Measurements from ENCODE around the gene TMEM144. TPM values are rescaled to one million over a fixed set of nuclear protein-coding genes. Genes with fewer than 3 reads are reported as not detected.

TMEM144 gene
- 10 to 100 TPM; 14.4 to 55.4 (median 21.5) TPM for total RNA-seq
- polyA plus RNA-seq = 10 to 100 TPM; 10.1 to 18.7 (median 14.0) TPM
- long read RNA-seq, donor 1, partial matches to known transcripts = 0 of 3 reads
- long read RNA-seq, donor 1, other reads (novel, unspliced or antisense) = 0 of 3 reads
- long read RNA-seq, donor 2, partial matches to known transcripts = 0 of 1 reads
- long read RNA-seq, donor 2, other reads (novel, unspliced or antisense) = 0 of 1 reads
- long read RNA-seq, donor 3, partial matches to known transcripts = 0 of 2 reads
- long read RNA-seq, donor 3, other reads (novel, unspliced or antisense) = 0 of 2 reads
- long read RNA-seq, donor 4, transcript TMEM144-201 (13 exons, 3,442 nt) = major isoform, 5 of 19 reads
- long read RNA-seq, donor 4, partial matches to known transcripts = 3 of 19 reads
- long read RNA-seq, donor 4, other reads (novel, unspliced or antisense) = 10 of 19 reads
- long read RNA-seq, donor 5, partial matches to known transcripts = 1 of 9 reads
- long read RNA-seq, donor 5, other reads (novel, unspliced or antisense) = 5 of 9 reads
- long read RNA-seq, donor 6, partial matches to known transcripts = 1 of 5 reads
- long read RNA-seq, donor 6, other reads (novel, unspliced or antisense) = 4 of 5 reads
- long read RNA-seq, donor 7 = 0 reads
- long read RNA-seq, donor 8, partial matches to known transcripts = 0 of 3 reads
- long read RNA-seq, donor 8, other reads (novel, unspliced or antisense) = 0 of 3 reads
- long read RNA-seq, donor 9, partial matches to known transcripts = 0 of 4 reads
- long read RNA-seq, donor 9, other reads (novel, unspliced or antisense) = 0 of 4 reads
- long read RNA-seq, donor 10 = 0 reads

DNA sequence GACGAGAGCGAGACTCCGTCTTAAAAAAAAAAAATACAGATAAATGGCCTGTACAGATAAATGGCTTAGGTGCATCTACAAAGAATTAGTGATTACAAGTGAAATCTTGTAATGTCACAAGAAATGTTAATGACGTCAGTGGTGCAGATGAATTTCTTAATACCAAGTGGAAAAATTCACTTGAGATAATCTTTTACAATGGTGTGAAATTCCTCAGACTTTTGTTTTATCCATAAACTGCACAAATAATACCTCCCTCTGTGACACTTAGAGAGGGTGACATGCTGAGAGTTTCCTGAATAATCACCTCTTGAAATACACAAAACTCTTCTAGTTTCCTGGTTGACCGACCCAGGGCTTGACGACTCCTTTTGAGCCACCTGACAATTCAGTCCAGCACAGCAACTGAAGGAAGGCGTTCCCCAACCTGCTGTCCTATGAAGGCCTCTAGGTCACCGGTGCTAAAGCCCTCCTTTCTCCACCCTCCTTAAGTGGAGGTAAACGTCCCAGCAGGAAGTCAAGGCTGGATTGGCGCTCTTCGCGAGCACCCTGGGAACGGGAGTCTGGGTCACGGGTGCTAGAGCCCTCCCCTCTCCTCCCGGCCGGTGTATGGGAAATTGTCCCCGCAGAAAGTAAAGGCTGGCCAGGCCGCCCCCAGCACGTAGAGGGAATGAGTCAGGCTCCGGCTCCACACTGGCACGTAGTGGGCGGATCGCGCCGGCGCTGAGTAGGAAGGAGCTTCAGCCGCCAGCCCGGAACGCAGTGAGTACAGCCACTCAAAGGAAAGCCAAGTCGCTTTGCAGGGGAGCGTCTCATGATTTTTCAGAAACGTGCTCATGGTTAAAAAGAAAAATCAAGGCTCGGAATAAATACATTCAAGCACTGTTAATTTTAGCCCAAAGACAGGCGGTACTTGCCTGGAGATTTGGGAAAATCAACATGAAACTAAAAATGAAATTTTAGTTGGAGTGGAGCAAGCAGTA, at the start of gene TMEM144:
Gene TMEM144 (plus strand): TSS at position 662 of the 983 bp plus-strand sequence. CDS start 2,182 bp downstream, outside the sequence.
- peak; percentile 58 to 95 for TF ChIP-seq POLR2A (IDR thresholded peaks at IDR 0.05)
- TF ChIP-seq, protein P1, sequence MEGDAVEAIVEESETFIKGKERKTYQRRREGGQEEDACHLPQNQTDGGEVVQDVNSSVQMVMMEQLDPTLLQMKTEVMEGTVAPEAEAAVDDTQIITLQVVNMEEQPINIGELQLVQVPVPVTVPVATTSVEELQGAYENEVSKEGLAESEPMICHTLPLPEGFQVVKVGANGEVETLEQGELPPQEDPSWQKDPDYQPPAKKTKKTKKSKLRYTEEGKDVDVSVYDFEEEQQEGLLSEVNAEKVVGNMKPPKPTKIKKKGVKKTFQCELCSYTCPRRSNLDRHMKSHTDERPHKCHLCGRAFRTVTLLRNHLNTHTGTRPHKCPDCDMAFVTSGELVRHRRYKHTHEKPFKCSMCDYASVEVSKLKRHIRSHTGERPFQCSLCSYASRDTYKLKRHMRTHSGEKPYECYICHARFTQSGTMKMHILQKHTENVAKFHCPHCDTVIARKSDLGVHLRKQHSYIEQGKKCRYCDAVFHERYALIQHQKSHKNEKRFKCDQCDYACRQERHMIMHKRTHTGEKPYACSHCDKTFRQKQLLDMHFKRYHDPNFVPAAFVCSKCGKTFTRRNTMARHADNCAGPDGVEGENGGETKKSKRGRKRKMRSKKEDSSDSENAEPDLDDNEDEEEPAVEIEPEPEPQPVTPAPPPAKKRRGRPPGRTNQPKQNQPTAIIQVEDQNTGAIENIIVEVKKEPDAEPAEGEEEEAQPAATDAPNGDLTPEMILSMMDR (IDR thresholded peaks at IDR 0.05) = no peak
- Histone ChIP-seq H3K36me3 (replicated peaks in 1 of 2) (no peaks in the 10 kb centered on the region), H3K4me3 (peak within 1 kb of the TSS in 2 of 4 donors; percentile 14 to 54), H3K27ac (peak within 1 kb of the TSS; percentile 92 to 99 (median 95)), H3K27me3 (no peaks in the 10 kb centered on the region), H3K4me1 (replicated peaks in 1 of 2) (peaks cover 0 to 18% of the 10 kb centered on the region in 2 donors), H3K9me3 (replicated peaks in 1 of 3) (no peaks in the 10 kb centered on the region)
- intact Hi-C loops (cut with DNase I) = no loop called here
- peak; percentile 91 to 97 (median 96) for DNase-seq
- 7 to 9% (median 8%) methylated on average over 27 to 34 of the region's 34 CpGs for WGBS, 4 donors

DNA sequence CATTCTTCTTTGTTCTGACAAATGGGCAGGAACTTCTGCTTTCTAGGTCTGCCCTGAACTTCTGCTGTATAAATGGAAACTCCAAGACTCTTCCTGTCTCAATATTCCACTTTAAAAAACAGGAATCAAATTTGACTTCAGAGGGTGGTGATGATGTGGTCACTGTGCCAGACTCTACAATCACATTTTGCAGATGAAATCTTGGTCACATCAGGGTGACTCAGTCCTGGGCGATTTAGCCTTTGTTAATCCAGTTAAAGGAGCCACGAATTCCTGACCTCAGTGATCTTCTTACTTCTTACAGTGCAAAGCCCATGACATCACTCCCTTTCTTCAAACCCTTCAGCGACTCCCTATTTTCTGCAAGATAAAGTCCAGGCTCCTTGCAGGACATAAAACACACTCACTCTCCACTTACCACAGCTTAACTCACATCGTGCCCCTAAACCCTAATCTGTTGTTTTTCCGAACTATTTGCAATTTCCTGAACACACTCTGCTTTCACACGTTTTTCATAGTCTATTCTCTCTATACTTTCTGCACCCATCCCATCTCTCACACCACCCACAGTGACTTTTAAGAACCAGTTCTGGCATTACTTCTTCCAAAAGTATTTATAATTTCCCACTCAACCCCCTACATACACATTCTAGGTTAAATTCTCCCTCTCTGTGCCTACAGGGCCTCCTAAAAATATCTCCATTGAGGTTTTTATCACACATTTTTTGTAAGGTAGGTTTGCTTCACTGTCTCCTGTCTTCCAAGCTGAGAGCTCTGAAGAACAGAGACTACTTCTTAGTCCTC, 48.5 kb upstream of the TMEM144 start:
- H3K36me3 ChIP-seq (replicated peaks in 1 of 2) = no peaks in the 10 kb centered on the region
- WGBS, 4 donors = 22 to 33% (median 24%) methylated on average over 6 of the region's 6 CpGs
- peaks cover 70 to 98% of the 10 kb centered on the region in 2 donors for H3K4me1 ChIP-seq (replicated peaks in 1 of 2)
- H3K27me3 ChIP-seq = no peaks in the 10 kb centered on the region
- DNase-seq = peak; percentile 38 to 83 (median 78)
- intact Hi-C loops (cut with DNase I) = no loop called here
- TF ChIP-seq, protein P1 (IDR thresholded peaks at IDR 0.05) = no peak
- TF ChIP-seq POLR2A (IDR thresholded peaks at IDR 0.05) = peak in 1 of 2 donors; percentile 6
- no peaks in the 10 kb centered on the region for H3K9me3 ChIP-seq (replicated peaks in 1 of 3)
- H3K27ac ChIP-seq = peak overlapping the region; percentile 34 to 84 (median 71)
- peak overlapping the region in 1 of 4 donors; percentile 81 for H3K4me3 ChIP-seq

DNA sequence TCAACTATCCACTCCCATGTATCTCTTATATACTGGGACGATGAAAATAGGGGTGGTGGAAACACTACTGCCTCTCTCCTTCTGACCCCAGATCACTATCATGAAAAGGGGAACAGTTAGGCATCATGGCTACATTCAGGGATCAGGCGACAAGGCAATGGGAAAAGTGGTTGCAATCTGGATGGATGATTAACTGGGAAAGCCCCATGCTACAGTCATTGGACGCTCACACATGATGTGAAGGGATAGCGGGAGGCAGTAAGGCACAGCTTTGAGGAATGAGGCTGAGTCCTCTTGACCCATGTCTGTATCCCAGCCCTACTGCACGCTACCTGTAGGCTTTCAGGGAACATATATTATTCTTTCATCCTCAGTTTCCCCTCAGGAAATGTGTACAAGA, 47.7 kb upstream of the TMEM144 start:
- Histone ChIP-seq H3K36me3 (replicated peaks in 1 of 2) (no peaks in the 10 kb centered on the region), H3K27ac (peak overlapping the region in 4 of 5 donors; percentile 65 to 84 (median 73)), H3K9me3 (replicated peaks in 1 of 3) (no peaks in the 10 kb centered on the region), H3K27me3 (no peaks in the 10 kb centered on the region), H3K4me3 (peak overlapping the region in 1 of 4 donors; percentile 81), H3K4me1 (replicated peaks in 1 of 2) (peaks cover 67 to 100% of the 10 kb centered on the region in 2 donors)
- 83 to 94% (median 91%) methylated on average over 5 of the region's 5 CpGs for WGBS, 4 donors
- no peak for TF ChIP-seq POLR2A (IDR thresholded peaks at IDR 0.05)
- TF ChIP-seq, protein P1 (IDR thresholded peaks at IDR 0.05) = no peak
- intact Hi-C loops (cut with DNase I) = no loop called here
- DNase-seq = no peak

All from adrenal gland (tissue), 19 donors.